GM21390 (cell line): ENCODE data around the gene ERCC3.

Experiments
- ATAC-seq: cut with Tn5 transposase; IDR thresholded peaks from one replicate; pipeline ENCODE4 v1.9.1; 2021; ENCODE audit not compliant: unreplicated experiment

Gene ERCC3

GRCh38 chr2:127293748-127294562 is at the start of gene ERCC3:
ERCC3 (minus strand) TSS chr2:127294144; CDS start chr2:127294081, 63 bp downstream.
- peak; percentile 100 for ATAC-seq

- ATAC-seq, result no peak
Measured at GRCh38 chr2:127343277-127343676, 49.3 kb upstream of the ERCC3 start.

DNA sequence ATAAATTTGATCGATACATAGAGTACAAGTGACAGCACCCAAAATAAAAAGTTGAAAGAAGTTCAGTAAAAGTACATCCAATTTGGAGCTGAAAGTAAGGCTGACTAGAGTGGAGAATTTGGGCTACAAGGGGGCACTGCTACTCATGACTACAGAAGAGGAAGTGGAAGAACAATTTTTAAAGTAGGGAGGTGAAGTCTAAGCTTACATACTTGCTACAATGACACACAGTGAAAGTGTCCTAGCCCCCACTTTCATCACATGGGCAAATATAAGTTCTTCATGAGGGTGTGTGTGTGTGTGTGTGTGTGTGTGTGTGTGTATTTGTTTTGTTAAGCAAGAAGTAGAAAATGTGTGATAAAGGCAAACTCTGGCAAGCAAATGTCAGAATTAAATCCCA is 48.2 kb upstream of the ERCC3 start:
- ATAC-seq, result peak; percentile 64

GRCh38 chr2:127332335-127332734 is 38.4 kb upstream of the ERCC3 start:
- no peak for ATAC-seq

- ATAC-seq, result peak; percentile 84
Measured at GRCh38 chr2:127330753-127331152, 36.8 kb upstream of the ERCC3 start.

GRCh38 chr2:127326289-127326945 is 32.5 kb upstream of the ERCC3 start:
- ATAC-seq, result no peak

- ATAC-seq, result no peak
Measured at GRCh38 chr2:127324635-127325034, 30.7 kb upstream of the ERCC3 start.

- ATAC-seq, result no peak
Measured at GRCh38 chr2:127321303-127321702, 27.4 kb upstream of the ERCC3 start.

GRCh38 chr2:127320586-127321275 is 26.8 kb upstream of the ERCC3 start:
- ATAC-seq, result no peak

DNA sequence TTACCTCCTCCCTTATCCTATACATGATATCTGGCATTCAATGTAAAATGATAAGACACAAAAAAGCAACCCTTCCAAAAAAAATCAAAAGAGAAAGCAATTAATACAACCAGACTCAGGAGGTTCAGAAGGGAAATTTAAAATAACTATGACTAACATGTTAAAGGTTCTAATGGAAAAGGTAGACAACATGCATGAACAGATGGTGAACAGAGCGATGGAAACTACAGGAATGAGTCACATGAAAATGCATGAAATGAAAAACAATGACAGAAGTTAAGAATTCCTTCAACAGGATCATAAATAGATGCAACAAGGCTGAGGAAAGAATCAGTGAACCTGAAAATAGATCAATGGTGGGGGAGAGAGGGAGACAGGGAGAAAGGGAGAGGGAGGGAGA is 26.1 kb upstream of the ERCC3 start:
- ATAC-seq, result no peak

DNA sequence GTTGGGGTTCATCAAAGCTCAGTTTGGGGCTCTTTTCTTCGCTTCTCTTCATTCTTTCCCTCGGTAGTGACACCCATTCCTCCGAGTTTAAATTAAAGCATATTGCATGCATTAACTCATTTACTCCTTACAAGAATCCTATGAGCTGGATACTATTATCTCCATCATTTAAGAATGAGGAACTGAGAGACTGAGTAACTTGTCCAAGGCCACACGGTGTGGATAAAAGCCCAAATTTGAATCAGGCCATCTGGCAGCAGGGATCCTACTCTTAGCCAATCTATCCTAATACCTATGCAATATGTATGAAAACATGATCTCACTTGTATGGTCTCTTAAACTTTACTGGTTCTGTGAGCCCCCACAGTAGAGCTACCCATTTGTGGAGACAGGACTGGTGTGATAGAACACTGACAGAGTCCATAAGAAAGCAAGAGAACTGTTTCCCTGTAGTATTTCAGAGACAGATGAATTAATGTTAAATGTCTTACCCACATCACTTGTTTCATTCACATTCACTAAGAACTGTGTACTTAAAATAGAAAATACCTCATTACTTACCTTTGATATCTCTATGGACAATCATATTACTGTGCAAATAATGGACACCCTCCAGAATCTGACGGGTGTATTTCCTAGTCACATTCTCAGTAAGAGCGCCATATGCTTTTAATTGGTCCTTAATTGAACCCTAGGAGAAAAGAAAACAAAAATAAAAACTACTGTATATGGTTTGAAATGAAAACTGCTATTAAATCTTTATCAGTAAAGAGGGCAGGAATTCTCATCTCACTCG is 20.4 kb upstream of the ERCC3 start:
- no peak for ATAC-seq

DNA sequence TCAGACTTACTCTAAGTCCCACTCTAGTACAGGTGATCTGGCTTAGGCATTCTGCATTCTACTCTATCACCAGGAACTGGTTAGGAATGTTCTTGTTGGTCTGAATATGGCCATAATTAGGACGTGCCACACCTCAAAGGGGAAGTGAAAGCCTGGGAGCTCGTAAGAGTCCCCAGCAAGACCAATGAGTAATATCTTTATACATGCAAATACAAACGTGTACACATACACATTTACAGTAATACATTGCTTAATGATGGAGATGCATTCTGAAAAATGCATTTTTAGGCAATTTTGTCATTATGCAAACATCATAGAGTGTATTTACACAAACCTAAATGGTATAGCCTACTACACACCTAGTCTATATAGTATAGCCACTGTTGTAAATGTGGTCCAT is 19.5 kb upstream of the ERCC3 start:
- ATAC-seq, result peak; percentile 97

DNA sequence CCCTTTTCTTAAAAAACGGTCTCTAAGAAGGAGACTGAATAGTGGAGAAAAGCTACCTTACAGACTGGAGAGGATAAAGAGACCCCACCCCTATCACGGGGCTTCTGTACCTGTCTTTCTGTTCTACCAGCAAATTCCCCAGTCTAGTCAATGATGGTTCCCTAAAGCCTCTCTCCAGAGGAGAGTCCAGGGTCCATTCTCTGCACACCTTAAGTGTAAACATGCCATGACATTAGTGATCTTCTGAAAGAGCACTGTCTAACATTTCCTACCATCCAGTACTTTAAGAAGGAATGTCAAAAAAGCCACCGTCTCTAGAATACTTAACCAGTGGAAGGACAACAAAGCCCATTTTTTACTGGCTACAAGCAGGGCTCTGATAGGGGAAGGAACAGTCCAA is 17.0 kb upstream of the ERCC3 start:
- no peak for ATAC-seq

- ATAC-seq, result no peak
Measured at GRCh38 chr2:127309468-127309867, 15.5 kb upstream of the ERCC3 start.

- no peak for ATAC-seq
Measured at GRCh38 chr2:127308586-127309138, 14.7 kb upstream of the ERCC3 start.

GRCh38 chr2:127305990-127306585 is 12.1 kb upstream of the ERCC3 start:
- peak; percentile 73 for ATAC-seq

DNA sequence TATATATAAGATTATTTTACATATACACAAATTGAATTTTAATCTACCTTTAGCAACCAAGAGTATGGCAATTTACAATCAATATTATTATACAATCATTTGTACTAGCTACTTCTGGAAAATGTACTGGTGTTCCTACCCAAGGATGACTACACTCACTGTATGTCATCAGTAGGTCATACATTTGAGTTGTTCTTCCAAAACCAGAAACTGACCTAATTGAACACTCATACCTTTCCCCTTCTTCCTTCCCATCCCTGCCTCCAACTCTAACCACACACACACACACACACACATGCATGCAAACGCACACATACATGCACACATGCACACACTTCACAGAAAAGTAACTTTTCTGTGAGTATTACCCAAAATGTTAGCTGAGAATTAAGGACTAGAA is 8.2 kb upstream of the ERCC3 start:
- ATAC-seq, result no peak

DNA sequence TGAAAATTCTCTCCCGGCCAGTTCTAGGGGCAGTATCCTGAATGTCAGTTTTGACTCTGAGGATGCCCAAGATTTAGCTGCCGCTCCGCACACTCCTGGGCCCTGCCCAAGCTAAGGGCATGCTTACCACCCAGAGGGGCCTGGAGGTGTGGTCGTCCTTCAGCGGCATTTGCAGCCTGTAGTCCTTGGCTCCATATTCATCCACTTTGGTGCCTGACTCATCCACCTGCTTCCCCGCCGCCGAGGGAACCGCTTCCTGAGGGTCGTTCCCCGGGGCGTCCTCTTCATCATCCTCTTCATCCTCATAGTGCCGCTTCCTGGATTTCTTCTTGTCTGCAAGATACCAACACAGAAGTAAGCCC is 577 bp downstream of the ERCC3 start:
- no peak for ATAC-seq

DNA sequence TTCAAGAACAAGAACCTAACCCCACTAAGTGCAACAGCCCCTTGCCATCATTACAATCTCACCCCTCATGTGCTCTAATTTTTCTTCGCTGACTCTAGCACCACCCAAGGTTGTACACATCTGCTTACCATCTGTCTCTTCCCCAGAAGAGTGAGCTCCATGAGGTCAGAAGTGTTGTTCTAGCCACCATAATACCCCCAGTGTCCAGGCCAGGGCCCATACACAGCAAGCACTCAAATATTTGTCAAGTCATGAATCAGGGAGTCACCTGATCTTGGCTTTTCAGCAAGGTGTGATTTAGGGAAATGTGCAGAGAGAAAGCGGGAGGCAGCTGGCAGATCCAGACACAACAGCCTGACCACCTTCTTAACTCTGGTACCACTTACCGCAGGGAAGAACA is 5.7 kb downstream of the ERCC3 start:
- ATAC-seq, result no peak

DNA sequence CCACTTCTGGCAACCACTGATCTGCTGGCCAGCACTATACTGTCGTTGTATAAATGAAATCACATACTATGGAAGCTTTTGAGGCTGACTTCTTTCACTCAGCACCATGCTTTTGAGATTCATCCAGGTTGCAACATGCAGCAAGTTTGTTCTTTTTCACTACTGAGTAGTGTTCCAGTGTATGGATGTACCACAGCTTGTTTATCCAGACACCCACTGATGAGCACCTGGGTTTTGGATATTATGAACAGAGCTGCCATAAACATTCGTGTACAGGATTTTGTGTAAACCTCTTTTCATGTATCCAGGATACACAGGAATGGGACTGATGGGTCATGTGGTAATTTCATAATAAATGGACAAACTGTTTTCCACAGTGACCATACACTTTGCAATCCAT is 10.7 kb downstream of the ERCC3 start:
- no peak for ATAC-seq

DNA sequence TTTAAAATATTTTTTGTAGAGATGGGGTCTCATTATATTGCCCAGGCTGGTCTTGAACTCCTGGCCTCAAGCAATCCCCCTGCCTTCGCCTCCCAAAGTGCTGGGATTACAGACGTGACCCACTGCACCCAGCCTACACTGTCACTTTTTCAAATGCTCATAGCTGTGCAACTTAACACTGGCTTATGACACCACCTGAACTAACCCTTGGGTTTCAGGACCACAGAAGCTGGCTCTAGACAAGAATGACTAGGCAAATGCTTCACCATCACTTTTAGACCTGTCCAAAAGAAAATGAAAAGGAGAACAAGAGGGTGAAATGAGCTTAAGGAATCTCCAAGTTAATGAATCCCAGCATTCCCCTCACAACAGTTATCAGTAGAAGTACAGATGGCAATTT is 13.3 kb downstream of the ERCC3 start:
- ATAC-seq, result no peak
